ENCODE measurements around the gene KLLN.
A peak's percentile ranks its signal among the peaks of the same experiment; 100 is the strongest.
"Not testable (repeated sequence)": the region's sequence is repeated elsewhere in the genome, so short reads cannot be mapped to it uniquely, and the experiment has no call there.

The KLLN gene

GRCh38 chr10:87850742-87851205 is 12.6 kb downstream of the KLLN start:
- no peaks in the 10 kb centered on the region for H3K27me3 ChIP-seq
- peak; percentile 60 for DNase-seq
- H3K36me3 ChIP-seq: no peaks in the 10 kb centered on the region
- H3K4me1 ChIP-seq: peaks cover 5% of the 10 kb centered on the region; the same call in 1 of the 2 replicates
- TF ChIP-seq CTCF (IDR thresholded peaks at IDR 0.05; ENCODE audit: low read depth, low read length): peak; percentile 84
- H3K9me3 ChIP-seq: no peaks in the 10 kb centered on the region
- no peak overlapping the region for H3K4me3 ChIP-seq (ENCODE audit: low read depth, low read length)

GRCh38 chr10:87849001-87849400 is 14.3 kb downstream of the KLLN start:
- no peak for TF ChIP-seq CTCF (IDR thresholded peaks at IDR 0.05; ENCODE audit: low read depth, low read length)
- H3K36me3 ChIP-seq: no peaks in the 10 kb centered on the region
- no peak overlapping the region for H3K4me3 ChIP-seq (ENCODE audit: low read depth, low read length)

GRCh38 chr10:87847550-87847949 is 15.8 kb downstream of the KLLN start:
- Histone ChIP-seq H3K4me3 (ENCODE audit: low read depth, low read length) (no peak overlapping the region), H3K4me1 (peaks cover 5% of the 10 kb centered on the region; the same call in 1 of the 2 replicates), H3K36me3 (no peaks in the 10 kb centered on the region), H3K27me3 (no peaks in the 10 kb centered on the region), H3K9me3 (no peaks in the 10 kb centered on the region)
- DNase-seq: no peak
- no peak for TF ChIP-seq CTCF (IDR thresholded peaks at IDR 0.05; ENCODE audit: low read depth, low read length)

More at GRCh38 chr10:87849001-87849400, 14.3 kb downstream of the KLLN start:
- peaks cover 5% of the 10 kb centered on the region; the same call in 1 of the 2 replicates for H3K4me1 ChIP-seq
- H3K27me3 ChIP-seq: no peaks in the 10 kb centered on the region
- DNase-seq: no peak
- H3K9me3 ChIP-seq: no peaks in the 10 kb centered on the region

- H3K36me3 ChIP-seq; H3K27me3 ChIP-seq; H3K9me3 ChIP-seq; DNase-seq; H3K4me1 ChIP-seq; H3K4me3 ChIP-seq (ENCODE audit: low read depth, low read length): not testable (repeated sequence)
These were observed 16.6 kb downstream of the KLLN start for GRCh38 chr10:87846711-87847110.

GRCh38 chr10:87846023-87846422 is 17.3 kb downstream of the KLLN start:
- H3K36me3 ChIP-seq: no peaks in the 10 kb centered on the region
- H3K9me3 ChIP-seq: no peaks in the 10 kb centered on the region
- no peak overlapping the region for H3K4me3 ChIP-seq (ENCODE audit: low read depth, low read length)
- peaks cover 5% of the 10 kb centered on the region; the same call in 1 of the 2 replicates for H3K4me1 ChIP-seq
- TF ChIP-seq CTCF (IDR thresholded peaks at IDR 0.05; ENCODE audit: low read depth, low read length): no peak
- no peak for DNase-seq
- no peaks in the 10 kb centered on the region for H3K27me3 ChIP-seq

- H3K4me3 ChIP-seq (ENCODE audit: low read depth, low read length): no peak overlapping the region
- H3K36me3 ChIP-seq: no peaks in the 10 kb centered on the region
- no peaks in the 10 kb centered on the region for H3K27me3 ChIP-seq
- no peak for DNase-seq
- no peak for TF ChIP-seq CTCF (IDR thresholded peaks at IDR 0.05; ENCODE audit: low read depth, low read length)
- 0 out of 2 replicates have a peak, but pooled peaks cover under 1% of the 10 kb centered on the region for H3K4me1 ChIP-seq
- no peaks in the 10 kb centered on the region for H3K9me3 ChIP-seq
These were observed 17.7 kb downstream of the KLLN start for GRCh38 chr10:87845624-87845998.
